Panc1 (cell line): Measurements from ENCODE around the gene CALCOCO2.

Experiments used
- CTCF ChIP-seq: fragments of 450-650 bp; IDR thresholded peaks from 2 replicates; pipeline ENCODE4 v1.5.1; 2017; ENCODE audit warnings: mild to moderate bottlenecking
- POLR2AphosphoS5 ChIP-seq: IDR thresholded peaks from 2 replicates; pipeline ENCODE4 v1.6.1; 2012; ENCODE audit warnings: mild to moderate bottlenecking, low read depth, low read length, moderate library complexity
- REST ChIP-seq, 2 experiments: IDR thresholded peaks; 2 replicates each; pipeline ENCODE4 v1.6.1; 2011 to 2012; ENCODE audit warnings: low read depth in 2 of 2, control low read depth in 1 of 2, low read length in 1 of 2, mild to moderate bottlenecking in 1 of 2, moderate library complexity in 1 of 2; ENCODE audit not compliant: insufficient read depth in 1 of 2
- SIN3A ChIP-seq: IDR thresholded peaks from 2 replicates; pipeline ENCODE4 v1.6.1; 2012; ENCODE audit warnings: low read depth, mild to moderate bottlenecking, low read length, moderate library complexity, borderline replicate concordance; ENCODE audit not compliant: insufficient read depth
- TCF7L2 ChIP-seq: IDR thresholded peaks from 2 replicates; pipeline ENCODE4 v1.6.1; 2011; ENCODE audit warnings: mild to moderate bottlenecking, low read depth, low read length, inconsistent platforms

DNA sequence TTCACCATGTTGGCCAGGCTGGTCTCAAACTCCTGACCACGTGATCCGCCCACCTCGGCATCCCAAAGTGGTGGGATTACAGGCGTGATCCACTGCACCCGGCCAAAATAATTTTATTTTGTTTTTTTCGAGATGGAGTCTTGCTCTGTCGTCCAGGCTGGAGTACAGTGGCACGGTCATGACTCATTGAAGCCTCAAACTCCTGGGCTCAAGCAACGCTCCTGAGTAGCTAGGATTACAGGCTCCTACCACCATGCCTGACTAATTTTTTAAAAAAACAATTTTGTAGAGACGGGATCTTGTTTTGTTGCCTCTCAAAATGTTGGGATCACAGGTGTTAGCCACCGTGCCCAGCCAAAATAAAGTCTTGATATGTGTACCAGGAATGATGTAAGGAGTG lies 11.4 kb upstream of the CALCOCO2 start:
- TF ChIP-seq POLR2AphosphoS5 (no peak), CTCF (no peak), SIN3A (no peak), REST (IDR thresholded peaks at IDR 0.05; ENCODE audit: insufficient read depth in 1 of 2, low read depth in 2 of 2, low read length in 1 of 2) (no peak), TCF7L2 (no peak)
